ENCODE measurements around the gene MPL.

Gene MPL

GRCh38 chr1:43306688-43307457 lies 30.7 kb upstream of the MPL start:
- DNase-seq (ENCODE audit: low read depth in 2 of 2) = no peak

- no peak for DNase-seq (ENCODE audit: low read depth in 2 of 2)
Measured at GRCh38 chr1:43307458-43308158, 30.0 kb upstream of the MPL start.

- DNase-seq (ENCODE audit: low read depth in 2 of 2) = no peak
Measured at GRCh38 chr1:43308635-43309404, 28.8 kb upstream of the MPL start.

GRCh38 chr1:43309405-43310025 lies 28.1 kb upstream of the MPL start:
- DNase-seq (ENCODE audit: low read depth in 2 of 2) = no peak

GRCh38 chr1:43311521-43311920 lies 26.1 kb upstream of the MPL start:
- DNase-seq (ENCODE audit: low read depth in 2 of 2) = no peak

GRCh38 chr1:43312212-43312623 lies 25.4 kb upstream of the MPL start:
- DNase-seq (ENCODE audit: low read depth in 2 of 2) = no peak

- no peak for DNase-seq (ENCODE audit: low read depth in 2 of 2)
Measured at GRCh38 chr1:43312663-43313515, 24.7 kb upstream of the MPL start.

- no peak for DNase-seq (ENCODE audit: low read depth in 2 of 2)
Measured at GRCh38 chr1:43313771-43314170, 23.8 kb upstream of the MPL start.

- DNase-seq (ENCODE audit: low read depth in 2 of 2) = no peak
Measured at GRCh38 chr1:43314233-43314632, 23.4 kb upstream of the MPL start.

- DNase-seq (ENCODE audit: low read depth in 2 of 2) = no peak
Measured at GRCh38 chr1:43315481-43315880, 22.1 kb upstream of the MPL start.

- DNase-seq (ENCODE audit: low read depth in 2 of 2) = no peak
Measured at GRCh38 chr1:43315963-43316737, 21.5 kb upstream of the MPL start.

- DNase-seq (ENCODE audit: low read depth in 2 of 2) = no peak
Measured at GRCh38 chr1:43316738-43317520, 20.7 kb upstream of the MPL start.

- DNase-seq (ENCODE audit: low read depth in 2 of 2) = no peak
Measured at GRCh38 chr1:43317817-43318471, 19.7 kb upstream of the MPL start.

- DNase-seq (ENCODE audit: low read depth in 2 of 2) = no peak
Measured at GRCh38 chr1:43318831-43319230, 18.8 kb upstream of the MPL start.

- no peak for DNase-seq (ENCODE audit: low read depth in 2 of 2)
Measured at GRCh38 chr1:43319288-43319687, 18.3 kb upstream of the MPL start.

GRCh38 chr1:43319766-43320165 lies 17.9 kb upstream of the MPL start:
- no peak for DNase-seq (ENCODE audit: low read depth in 2 of 2)

GRCh38 chr1:43321331-43321891 lies 16.2 kb upstream of the MPL start:
- no peak for DNase-seq (ENCODE audit: low read depth in 2 of 2)

- no peak for DNase-seq (ENCODE audit: low read depth in 2 of 2)
Measured at GRCh38 chr1:43322506-43322905, 15.1 kb upstream of the MPL start.

GRCh38 chr1:43324810-43325209 lies 12.8 kb upstream of the MPL start:
- no peak for DNase-seq (ENCODE audit: low read depth in 2 of 2)

All from stimulated activated CD8-positive, alpha-beta memory T cell treated with anti-CD3 and anti-CD28 coated beads, Interleukin-7, amount 100 ng/mL, for 4 hours (primary cell).